ENCODE measurements around the gene RBBP4.

RBBP4 gene

GRCh38 chr1:32650752-32651460 lies at the start of gene RBBP4:
TSS of gene RBBP4 (plus strand) at chr1:32651208. CDS start at chr1:32651307, 99 bp downstream.
- Histone ChIP-seq H3K4me2 (ENCODE audit: insufficient read depth, low read length) (peak within 1 kb of the TSS; percentile 80), H3K36me3 (ENCODE audit: insufficient read depth, low read length) (peaks cover 50% of the 10 kb centered on the region), H3K4me3 (ENCODE audit: low read depth in 1 of 2, low read length in 2 of 2) (peak within 1 kb of the TSS; percentile 70 to 85), H3K9me3 (ENCODE audit: insufficient read depth, low read length, severe bottlenecking) (no peaks in the 10 kb centered on the region), H3K9ac (ENCODE audit: low read depth, low read length) (peak within 1 kb of the TSS; percentile 93), H3K4me1 (ENCODE audit: insufficient read depth, low read length) (peaks cover 56% of the 10 kb centered on the region), H3K27me3 (ENCODE audit: insufficient read depth, low read length, poor library complexity) (no peaks in the 10 kb centered on the region), H3K27ac (ENCODE audit: low read length) (peak within 1 kb of the TSS; percentile 100), H4K20me1 (ENCODE audit: insufficient read depth, low read length) (peaks cover 21% of the 10 kb centered on the region), H2AFZ (ENCODE audit: low read depth, low read length) (peak within 1 kb of the TSS; percentile 94), H3K79me2 (ENCODE audit: insufficient read depth, low read length) (peaks cover 91% of the 10 kb centered on the region)
- peak; percentile 99 for DNase-seq
- ATAC-seq (ENCODE audit: insufficient read depth, low read depth), result peak; percentile 88
- TF ChIP-seq CTCF (IDR thresholded peaks at IDR 0.05; ENCODE audit: borderline replicate concordance, extremely low read depth, low read length, poor library complexity, severe bottlenecking), result peak; percentile 8
- TF ChIP-seq EZH2 (IDR thresholded peaks at IDR 0.05; ENCODE audit: borderline replicate concordance, low read depth, low read length, severe bottlenecking), result no peak

DNA sequence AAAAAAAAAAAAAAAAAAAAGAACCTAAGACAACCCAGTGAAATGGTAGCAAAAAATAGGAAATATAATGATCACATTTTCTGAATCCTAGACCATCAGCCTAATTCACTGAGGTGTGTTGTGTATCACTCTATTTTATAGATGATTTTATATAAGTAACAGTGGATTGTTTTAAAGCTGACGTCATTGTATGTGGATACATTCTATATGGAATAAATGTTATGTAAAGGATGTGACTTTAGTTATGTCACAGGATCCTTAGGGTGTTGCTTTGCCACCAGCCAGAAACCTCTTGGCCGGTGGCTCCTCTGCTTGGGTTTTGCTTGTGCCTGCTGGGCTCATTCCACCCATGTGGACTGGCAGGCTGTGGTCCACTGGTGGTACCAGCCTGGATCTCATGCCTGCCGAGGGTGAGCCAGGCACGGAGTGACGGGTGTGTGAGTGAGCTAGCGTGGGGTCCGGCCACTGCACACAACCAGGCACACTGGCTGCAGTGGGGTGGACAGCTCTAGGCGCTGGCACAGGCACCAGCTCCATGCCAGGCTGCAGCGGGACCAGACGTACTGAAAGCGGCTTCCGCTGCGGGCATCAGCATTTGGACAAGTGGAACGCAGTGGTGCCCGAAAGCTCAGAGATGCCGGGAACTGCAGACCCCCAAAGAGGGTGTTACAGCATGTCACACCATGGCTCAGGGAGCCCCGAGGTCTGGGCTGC lies 45.1 kb upstream of the RBBP4 start:
- H3K27me3 ChIP-seq (ENCODE audit: insufficient read depth, low read length, poor library complexity), result no peaks in the 10 kb centered on the region
- H3K79me2 ChIP-seq (ENCODE audit: insufficient read depth, low read length), result no peaks in the 10 kb centered on the region
- no peaks in the 10 kb centered on the region for H3K9me3 ChIP-seq (ENCODE audit: insufficient read depth, low read length, severe bottlenecking)
- H3K4me2 ChIP-seq (ENCODE audit: insufficient read depth, low read length), result no peak overlapping the region
- H3K36me3 ChIP-seq (ENCODE audit: insufficient read depth, low read length), result no peaks in the 10 kb centered on the region
- H2AFZ ChIP-seq (ENCODE audit: low read depth, low read length), result no peak overlapping the region
- H3K4me3 ChIP-seq (ENCODE audit: low read depth in 1 of 2, low read length in 2 of 2), result no peak overlapping the region
- H3K27ac ChIP-seq (ENCODE audit: low read length), result no peak overlapping the region
- H4K20me1 ChIP-seq (ENCODE audit: insufficient read depth, low read length), result no peaks in the 10 kb centered on the region
- no peak overlapping the region for H3K9ac ChIP-seq (ENCODE audit: low read depth, low read length)
- H3K4me1 ChIP-seq (ENCODE audit: insufficient read depth, low read length), result no peaks in the 10 kb centered on the region
- ATAC-seq (ENCODE audit: insufficient read depth, low read depth) (no peak), DNase-seq (no peak)
- TF ChIP-seq CTCF (IDR thresholded peaks at IDR 0.05; ENCODE audit: borderline replicate concordance, extremely low read depth, low read length, poor library complexity, severe bottlenecking) (no peak), EZH2 (IDR thresholded peaks at IDR 0.05; ENCODE audit: borderline replicate concordance, low read depth, low read length, severe bottlenecking) (no peak)

GRCh38 chr1:32606565-32607371 lies 44.2 kb upstream of the RBBP4 start:
- no peaks in the 10 kb centered on the region for H3K4me1 ChIP-seq (ENCODE audit: insufficient read depth, low read length)
- H3K27ac ChIP-seq (ENCODE audit: low read length), result no peak overlapping the region
- no peaks in the 10 kb centered on the region for H3K79me2 ChIP-seq (ENCODE audit: insufficient read depth, low read length)
- H3K27me3 ChIP-seq (ENCODE audit: insufficient read depth, low read length, poor library complexity), result no peaks in the 10 kb centered on the region
- H3K9ac ChIP-seq (ENCODE audit: low read depth, low read length), result no peak overlapping the region
- H4K20me1 ChIP-seq (ENCODE audit: insufficient read depth, low read length), result no peaks in the 10 kb centered on the region
- no peaks in the 10 kb centered on the region for H3K9me3 ChIP-seq (ENCODE audit: insufficient read depth, low read length, severe bottlenecking)
- ATAC-seq (ENCODE audit: insufficient read depth, low read depth) (no peak), DNase-seq (no peak)
- no peak overlapping the region for H3K4me2 ChIP-seq (ENCODE audit: insufficient read depth, low read length)
- H3K4me3 ChIP-seq (ENCODE audit: low read depth in 1 of 2, low read length in 2 of 2), result no peak overlapping the region
- TF ChIP-seq CTCF (IDR thresholded peaks at IDR 0.05; ENCODE audit: borderline replicate concordance, extremely low read depth, low read length, poor library complexity, severe bottlenecking) (no peak), EZH2 (IDR thresholded peaks at IDR 0.05; ENCODE audit: borderline replicate concordance, low read depth, low read length, severe bottlenecking) (no peak)
- H2AFZ ChIP-seq (ENCODE audit: low read depth, low read length), result no peak overlapping the region
- H3K36me3 ChIP-seq (ENCODE audit: insufficient read depth, low read length), result no peaks in the 10 kb centered on the region
